BJ (cell line): ENCODE measurements around the gene WWOX. TPM values are rescaled to one million over a fixed set of nuclear protein-coding genes. Genes with fewer than 3 reads are reported as not detected.

Experiments
- CTCF ChIA-PET: fragments of 350-600 bp; formaldehyde crosslinking; extraction: SDS; loops from one replicate; lab custom pipeline; 2021; ENCODE audit warnings: antibody characterized with exemption, inconsistent platforms; lab: Yijun Ruan, JAX
- POLR2A ChIA-PET: fragments of 300-600 bp; sonication (Branson Sonifier 250); formaldehyde crosslinking; extraction: SDS; loops from one replicate; lab custom pipeline; 2021; ENCODE audit warnings: antibody characterized with exemption; lab: Charles Lee
- DNase-seq: peaks from one replicate; pipeline ENCODE4 v3.0.0-alpha.2; 2011; ENCODE audit warnings: low read depth
- H3K27me3 ChIP-seq: 2 replicates; pipeline ENCODE4 v1.6.0; 2011; ENCODE audit warnings: low read length; ENCODE audit not compliant: control insufficient read depth, insufficient read depth
- H3K36me3 ChIP-seq: 2 replicates; pipeline ENCODE4 v1.5.1; 2011; ENCODE audit warnings: low read length; ENCODE audit not compliant: control insufficient read depth, insufficient read depth
- H3K4me3 ChIP-seq: 2 replicates; pipeline ENCODE4 v1.5.1; 2011; ENCODE audit warnings: low read depth, mild to moderate bottlenecking, control low read depth, low read length
- CTCF ChIP-seq: IDR thresholded peaks from 2 replicates; pipeline ENCODE4 v1.5.1; 2011; ENCODE audit warnings: low read depth, mild to moderate bottlenecking, control low read depth, inconsistent platforms, low read length, moderate library complexity; ENCODE audit not compliant: insufficient read depth
- polyA plus RNA-seq: library from polyadenylated mRNA; depleted of rRNA; stranded (reverse); fragments of >200 nt; gene quantifications from 2 replicates; pipeline ENCODE4 v1.2.3, GENCODE V29; 2011

WWOX gene
- polyA plus RNA-seq, 1 experiment = 3.1 TPM

- ChIA-PET POLR2A (no interaction called here), CTCF (no interaction called here)
- TF ChIP-seq CTCF = no peak
These were observed 1065.0 kb downstream of the WWOX start for GRCh38 chr16:79164388-79164995.

GRCh38 chr16:79165079-79165478, 1065.6 kb downstream of the WWOX start:
- no peak overlapping the region for H3K4me3 ChIP-seq

More at GRCh38 chr16:79164388-79164995, 1065.0 kb downstream of the WWOX start:
- Histone ChIP-seq H3K4me3 (no peak overlapping the region), H3K27me3 (no peaks in the 10 kb centered on the region), H3K36me3 (no peaks in the 10 kb centered on the region)
- no peak for DNase-seq

GRCh38 chr16:79165506-79165905, 1066.1 kb downstream of the WWOX start:
- ChIA-PET POLR2A (interaction anchor here (0.6 kb wide), 1 partner anchor 426 kb away, joined by 4 read pairs; no protein-coding TSS in a partner anchor), CTCF (no interaction called here)
- Histone ChIP-seq H3K4me3 (no peak overlapping the region), H3K27me3 (no peaks in the 10 kb centered on the region), H3K36me3 (no peaks in the 10 kb centered on the region)
- DNase-seq = no peak
- no peak for TF ChIP-seq CTCF

More at GRCh38 chr16:79165079-79165478, 1065.6 kb downstream of the WWOX start:
- Histone ChIP-seq H3K36me3 (no peaks in the 10 kb centered on the region), H3K27me3 (no peaks in the 10 kb centered on the region)
- no peak for TF ChIP-seq CTCF
- POLR2A ChIA-PET = interaction anchor here (0.6 kb wide), 1 partner anchor 426 kb away, joined by 4 read pairs; no protein-coding TSS in a partner anchor
- no peak for DNase-seq
- CTCF ChIA-PET = no interaction called here

- Histone ChIP-seq H3K27me3 (no peaks in the 10 kb centered on the region), H3K36me3 (no peaks in the 10 kb centered on the region), H3K4me3 (no peak overlapping the region)
- DNase-seq = no peak
- no peak for TF ChIP-seq CTCF
- POLR2A ChIA-PET = no interaction called here
- CTCF ChIA-PET = no interaction called here
These were observed 1068.4 kb downstream of the WWOX start for GRCh38 chr16:79167893-79168292.

GRCh38 chr16:79168321-79168720, 1068.9 kb downstream of the WWOX start:
- no peaks in the 10 kb centered on the region for H3K27me3 ChIP-seq
- no peaks in the 10 kb centered on the region for H3K36me3 ChIP-seq
- no peak for TF ChIP-seq CTCF
- ChIA-PET CTCF (no interaction called here), POLR2A (no interaction called here)
- no peak for DNase-seq
- no peak overlapping the region for H3K4me3 ChIP-seq
